Adrenal gland (tissue), 12 donors: ENCODE results near the gene ME2. TPM values are rescaled to one million over a fixed set of nuclear protein-coding genes. Genes with fewer than 3 reads are reported as not detected.

ENCODE experiments used
- DNase-seq, 7 donors: peaks; one replicate each; pipeline ENCODE4 v3.0.0-alpha.2; 2019 to 2020
- H3K27ac ChIP-seq, 5 donors: fragments of 200-600 bp; sonication (generic) in 4 of 5; 1 replicate in 3 of 5; 2 replicates in 2 of 5; pipeline versions ENCODE4 v1.5.1 to v1.8.0; 2016 to 2020; ENCODE audit warnings: mild to moderate bottlenecking in 1 of 5
- H3K27me3 ChIP-seq: fragments of 200-600 bp; 2 replicates; pipeline ENCODE4 v1.8.0; 2021
- H3K36me3 ChIP-seq, 2 donors: fragments of 200-600 bp; replicated peaks in 1 of 2; 1 replicate in 1 of 2; 2 replicates in 1 of 2; pipeline versions ENCODE4 v1.5.1 to v1.8.0; 2018 to 2022
- H3K4me1 ChIP-seq, 2 donors: fragments of 200-600 bp; replicated peaks in 1 of 2; 1 replicate in 1 of 2; 2 replicates in 1 of 2; pipeline versions ENCODE4 v1.5.1 to v1.8.0; 2018 to 2021
- H3K4me3 ChIP-seq, 4 donors: fragments of 200-600 bp; sonication (generic) in 3 of 4; one replicate each; pipeline ENCODE4 v1.5.1; 2016 to 2018
- H3K9me3 ChIP-seq, 3 donors: fragments of 200-600 bp; sonication (generic) in 1 of 3; replicated peaks in 1 of 3; 1 replicate in 2 of 3; 2 replicates in 1 of 3; pipeline versions ENCODE4 v1.5.1 to v1.8.0; 2016 to 2021
- POLR2A ChIP-seq, 2 donors: fragments of 450-650 bp; IDR thresholded peaks; one replicate each; pipeline ENCODE4 v1.6.1; 2017; ENCODE audit warnings: antibody characterized with exemption in 2 of 2, mild to moderate bottlenecking in 2 of 2, moderate library complexity in 1 of 2
- WGBS, 4 donors: extraction: QIAGEN DNeasy Blood & Tissue Kit in 2 of 4; methylation state at CpG; one replicate each; pipeline versions ENCODE4 v1.1.5 to v1.1.7; 2013 to 2017; 5-methylcytosine and 5-hydroxymethylcytosine counted together
- intact Hi-C, 2 donors: fragments of 100-400 bp; cut with DNase I; formaldehyde crosslinking; loops; one replicate each; pipeline versions ENCODE4 v1.14.1 to v1.15.0; 2022 to 2023
- polyA plus RNA-seq, 3 donors: library from polyadenylated mRNA; stranded (reverse); fragments of 200-250 nt in 2 of 3; fragments of 350-450 nt in 1 of 3; fragmentation: Illumina TruSeq in 1 of 3; extraction: RNeasy Lipid Tissue Mini Kit (QIAGEN cat#74804) in 1 of 3; gene quantifications; one replicate each; pipeline ENCODE4 v1.2.3, GENCODE V29; 2013 to 2014
- total RNA-seq, 9 donors: library from RNA; depleted of rRNA in 4 of 9; stranded (reverse); fragments of >200 nt in 4 of 9; fragments of 120-200 nt in 1 of 9; fragmentation: NEBNext Ultra II Directional in 1 of 9; extraction: Animal tissue kit (Norgen Biotek cat#: 25700) in 1 of 9; gene quantifications; one replicate each; pipeline versions ENCODE4 v1.1.0 to v1.2.4, GENCODE V29; 2013 to 2023
- TF ChIP-seq, protein P1 (sequence below), 6 experiments: fragments of 450-650 bp in 4 of 6; fragments of 200-600 bp in 2 of 6; sonication (generic) in 1 of 6; IDR thresholded peaks; 1 replicate in 5 of 6; 2 replicates in 1 of 6; pipeline versions ENCODE4 v1.5.1 to v1.8.0; 2016 to 2021; ENCODE audit warnings: antibody characterized with exemption in 6 of 6, mild to moderate bottlenecking in 2 of 6, moderate library complexity in 1 of 6
- donor health status: healthy with polysubstance abuse.
- donor health status: Bipolar disorder and iron deficiency.
- donor health status: DM: yes; HTN: yes; CAD: no.
- donor health status: DM: no; HTN: no; CAD: no.
- donor health status: DM: no; HTN: no; CAD: no.
- donor health status: DM: yes; HTN: yes; CAD: no.

Gene ME2
- total and polyA plus RNA-seq, 12 donors: 17.9 to 133 (median 60.4) TPM

DNA sequence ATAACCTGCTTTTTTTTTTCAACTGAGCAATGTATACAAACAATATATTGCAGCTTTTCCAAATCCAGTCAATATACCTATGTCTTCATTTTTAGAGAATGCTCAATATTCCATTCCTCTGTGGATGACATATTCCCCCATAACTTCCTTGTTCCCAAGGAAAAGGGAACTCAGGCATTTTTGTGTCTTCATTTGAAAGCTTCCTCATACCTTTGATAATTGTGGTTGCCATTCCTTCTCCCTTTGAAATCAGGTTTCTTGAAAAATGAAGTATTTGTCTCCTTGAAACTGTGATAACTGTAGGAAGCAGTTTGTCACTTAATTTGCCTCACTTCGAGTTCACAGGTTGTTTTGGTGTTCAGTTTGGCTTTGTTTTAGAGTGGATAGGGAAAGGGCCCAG, 102.5 kb downstream of the ME2 start:
- peaks cover 0 to 7% of the 10 kb centered on the region in 2 donors for H3K4me1 ChIP-seq
- H3K36me3 ChIP-seq: peaks cover 0 to 44% of the 10 kb centered on the region in 2 donors
- H3K9me3 ChIP-seq: no peaks in the 10 kb centered on the region
- no peak for DNase-seq
- H3K27me3 ChIP-seq: no peaks in the 10 kb centered on the region
- 67 to 92% (median 76%) methylated on average over 1 of the region's 1 CpG for WGBS, 4 donors
- intact Hi-C loops: no loop called here
- H3K27ac ChIP-seq: no peak overlapping the region
- TF ChIP-seq, protein P1, sequence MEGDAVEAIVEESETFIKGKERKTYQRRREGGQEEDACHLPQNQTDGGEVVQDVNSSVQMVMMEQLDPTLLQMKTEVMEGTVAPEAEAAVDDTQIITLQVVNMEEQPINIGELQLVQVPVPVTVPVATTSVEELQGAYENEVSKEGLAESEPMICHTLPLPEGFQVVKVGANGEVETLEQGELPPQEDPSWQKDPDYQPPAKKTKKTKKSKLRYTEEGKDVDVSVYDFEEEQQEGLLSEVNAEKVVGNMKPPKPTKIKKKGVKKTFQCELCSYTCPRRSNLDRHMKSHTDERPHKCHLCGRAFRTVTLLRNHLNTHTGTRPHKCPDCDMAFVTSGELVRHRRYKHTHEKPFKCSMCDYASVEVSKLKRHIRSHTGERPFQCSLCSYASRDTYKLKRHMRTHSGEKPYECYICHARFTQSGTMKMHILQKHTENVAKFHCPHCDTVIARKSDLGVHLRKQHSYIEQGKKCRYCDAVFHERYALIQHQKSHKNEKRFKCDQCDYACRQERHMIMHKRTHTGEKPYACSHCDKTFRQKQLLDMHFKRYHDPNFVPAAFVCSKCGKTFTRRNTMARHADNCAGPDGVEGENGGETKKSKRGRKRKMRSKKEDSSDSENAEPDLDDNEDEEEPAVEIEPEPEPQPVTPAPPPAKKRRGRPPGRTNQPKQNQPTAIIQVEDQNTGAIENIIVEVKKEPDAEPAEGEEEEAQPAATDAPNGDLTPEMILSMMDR (IDR thresholded peaks at IDR 0.05): no peak
- no peak for TF ChIP-seq POLR2A (IDR thresholded peaks at IDR 0.05)
- H3K4me3 ChIP-seq: no peak overlapping the region

DNA sequence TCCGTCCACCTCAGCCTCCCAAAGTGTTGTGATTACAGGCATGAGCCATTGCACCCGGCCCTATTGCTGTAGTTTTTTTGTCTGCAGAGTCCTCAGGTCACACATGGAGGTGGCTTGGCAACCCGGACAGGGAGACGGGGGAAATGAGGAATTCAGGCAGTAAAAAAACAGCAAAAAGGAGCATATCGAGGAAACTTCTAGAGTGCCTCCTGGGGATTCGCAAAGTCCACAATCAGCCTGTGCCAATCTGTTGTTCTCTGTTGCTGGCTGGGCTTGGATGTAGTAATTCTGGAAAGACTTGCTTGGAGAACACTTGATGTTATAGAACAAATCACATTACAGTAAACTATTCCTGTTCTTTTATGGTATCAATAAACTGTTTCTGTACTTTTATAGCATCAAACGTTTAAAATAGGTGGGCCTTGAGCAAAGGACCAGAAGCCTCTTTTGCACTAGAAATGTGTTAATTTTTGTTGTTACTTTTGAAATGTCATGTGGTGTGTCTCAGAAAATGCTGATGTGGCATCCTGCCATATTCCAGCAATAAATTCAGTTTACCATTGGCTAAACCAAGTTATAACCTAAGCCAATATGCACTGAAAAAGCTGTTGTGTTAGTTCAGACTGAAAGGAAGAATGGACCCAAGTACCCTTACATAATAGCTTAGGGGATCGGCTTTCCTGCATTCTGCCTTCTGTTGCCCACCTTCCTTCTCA, 103.3 kb downstream of the ME2 start:
- Histone ChIP-seq H3K4me1 (peaks cover 0 to 16% of the 10 kb centered on the region in 2 donors), H3K27me3 (no peaks in the 10 kb centered on the region), H3K9me3 (no peaks in the 10 kb centered on the region), H3K4me3 (no peak overlapping the region), H3K36me3 (peaks cover 0 to 36% of the 10 kb centered on the region in 2 donors), H3K27ac (no peak overlapping the region)
- intact Hi-C loops: no loop called here
- WGBS, 4 donors: 83 to 95% (median 90%) methylated on average over 8 of the region's 8 CpGs
- no peak for TF ChIP-seq POLR2A (IDR thresholded peaks at IDR 0.05)
- TF ChIP-seq, protein P1 (IDR thresholded peaks at IDR 0.05): no peak
- DNase-seq: no peak

DNA sequence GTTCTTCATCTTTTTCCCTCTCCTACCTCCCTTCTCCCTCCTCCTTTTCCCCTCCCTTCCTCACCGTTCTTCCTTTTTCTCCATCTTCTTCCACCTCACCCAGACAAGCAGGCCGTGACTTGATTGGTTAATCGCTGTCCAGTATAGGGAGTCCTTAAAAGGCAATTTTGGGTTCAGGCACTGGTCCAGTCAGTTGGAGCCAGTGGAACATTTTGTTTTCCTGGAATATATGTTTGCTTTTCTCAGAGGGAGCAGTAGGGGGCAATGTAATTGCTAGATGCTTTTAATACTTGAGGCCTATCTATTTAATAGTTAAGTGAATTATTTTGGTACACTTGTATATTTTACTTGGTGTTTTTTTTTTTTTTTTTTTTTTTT, 103.9 kb downstream of the ME2 start:
- no peak for TF ChIP-seq POLR2A (IDR thresholded peaks at IDR 0.05)
- TF ChIP-seq, protein P1 (IDR thresholded peaks at IDR 0.05): no peak
- H3K36me3 ChIP-seq: peaks cover 0 to 31% of the 10 kb centered on the region in 2 donors
- 93 to 99% (median 96%) methylated on average over 3 of the region's 3 CpGs for WGBS, 4 donors
- no peak overlapping the region for H3K27ac ChIP-seq
- no peak overlapping the region for H3K4me3 ChIP-seq
- no peak for DNase-seq
- H3K9me3 ChIP-seq: no peaks in the 10 kb centered on the region
- no peaks in the 10 kb centered on the region for H3K27me3 ChIP-seq
- intact Hi-C loops: no loop called here
- H3K4me1 ChIP-seq: peaks cover 0 to 16% of the 10 kb centered on the region in 2 donors

DNA sequence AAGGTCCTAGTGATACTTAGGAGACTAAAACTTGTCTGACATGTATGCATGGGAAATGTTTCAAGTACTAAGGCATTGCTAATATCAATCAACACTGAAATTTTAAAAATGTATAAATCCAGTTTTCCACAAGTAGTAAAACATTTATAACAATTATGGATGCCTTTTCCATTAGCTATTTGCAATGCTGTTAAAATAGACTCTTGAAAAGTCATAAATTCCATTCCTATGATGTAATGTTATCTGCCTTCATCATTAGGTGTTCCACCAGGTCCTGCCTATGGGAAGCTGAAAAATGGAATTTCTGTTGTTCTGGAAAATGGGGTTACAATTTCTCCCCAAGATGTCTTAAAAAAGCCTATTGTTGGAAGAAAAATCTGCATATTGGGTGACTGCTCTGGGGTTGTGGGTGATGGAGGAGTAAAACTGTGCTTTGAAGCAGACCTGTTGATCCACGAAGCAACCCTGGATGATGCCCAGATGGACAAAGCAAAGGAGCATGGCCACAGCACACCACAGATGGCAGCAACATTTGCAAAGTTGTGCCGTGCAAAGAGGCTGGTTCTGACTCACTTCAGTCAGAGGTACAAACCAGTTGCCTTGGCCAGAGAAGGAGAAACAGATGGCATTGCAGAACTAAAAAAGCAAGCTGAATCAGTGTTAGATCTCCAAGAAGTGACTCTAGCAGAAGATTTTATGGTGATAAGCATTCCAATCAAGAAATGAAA, 107.6 kb downstream of the ME2 start:
- Histone ChIP-seq H3K36me3 (peaks cover 0 to 10% of the 10 kb centered on the region in 2 donors), H3K9me3 (no peaks in the 10 kb centered on the region), H3K27ac (peak overlapping the region in 1 of 5 donors; percentile 41), H3K4me3 (no peak overlapping the region), H3K4me1 (peaks cover 0 to 16% of the 10 kb centered on the region in 2 donors), H3K27me3 (no peaks in the 10 kb centered on the region)
- 70 to 84% (median 76%) methylated on average over 2 of the region's 2 CpGs for WGBS, 4 donors
- no peak for TF ChIP-seq POLR2A (IDR thresholded peaks at IDR 0.05)
- TF ChIP-seq, protein P1 (IDR thresholded peaks at IDR 0.05): no peak
- DNase-seq: peak in 1 of 7 donors; percentile 20
- intact Hi-C loops: no loop called here
